HG03135 (cell line): ENCODE data around the gene CRISP3.

ENCODE experiments used
- ATAC-seq: cut with Tn5 transposase; IDR thresholded peaks from one replicate; pipeline ENCODE4 v1.9.1; 2021; ENCODE audit warnings: mild to moderate bottlenecking, moderate library complexity; ENCODE audit not compliant: unreplicated experiment

CRISP3 gene

DNA sequence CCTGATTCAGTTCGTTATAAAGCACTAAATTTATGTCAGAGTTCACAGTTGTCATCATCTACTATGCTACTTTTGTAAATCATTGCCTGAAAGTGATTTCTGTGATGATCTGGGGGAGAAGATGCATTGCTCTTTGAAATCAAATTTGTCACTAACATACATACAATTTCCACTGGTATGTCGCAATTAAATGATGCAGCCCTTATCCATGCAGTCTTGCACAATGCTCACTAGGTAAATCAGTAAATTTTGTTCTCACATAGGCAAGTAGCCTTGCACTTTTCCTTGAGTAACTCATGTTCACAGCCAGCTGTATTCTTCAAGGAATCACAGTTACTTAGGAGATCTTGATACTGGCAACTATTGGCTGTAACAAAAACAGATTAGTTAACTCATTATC is 51.7 kb downstream of the CRISP3 start:
- no peak for ATAC-seq
